GM03348 (cell line): ENCODE measurements around the gene ALPK1.
"Not testable (repeated sequence)": the region's sequence is repeated elsewhere in the genome, so short reads cannot be mapped to it uniquely, and the experiment has no call there.

Experiments
- DNase-seq: peaks from one replicate; pipeline ENCODE4 v3.0.0; 2012; ENCODE audit warnings: low spot score

Gene ALPK1

GRCh38 chr4:112453321-112453720 is 156.2 kb downstream of the ALPK1 start:
- no peak for DNase-seq

GRCh38 chr4:112472318-112472717 is 175.1 kb downstream of the ALPK1 start:
- DNase-seq: no peak

DNA sequence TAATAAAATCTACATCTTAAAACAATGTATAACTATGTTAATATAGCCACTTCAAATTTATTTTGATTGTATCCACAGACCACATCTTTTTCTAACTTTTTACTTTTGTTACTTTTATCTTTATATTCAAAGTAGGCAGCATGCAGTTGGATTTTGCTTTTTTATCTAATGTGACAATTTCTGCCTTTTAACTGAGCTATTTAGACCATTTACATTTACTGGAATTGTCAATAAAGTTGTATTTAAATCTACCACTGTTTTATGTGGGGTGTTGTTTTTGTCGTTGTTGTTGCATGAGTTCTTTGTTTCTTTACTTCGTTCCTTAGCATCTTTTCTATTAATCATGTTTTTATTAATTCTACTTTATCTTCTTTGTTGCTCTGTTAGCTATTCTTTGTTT is 176.8 kb downstream of the ALPK1 start:
- DNase-seq: no peak

GRCh38 chr4:112485930-112486329 is 188.8 kb downstream of the ALPK1 start:
- no peak for DNase-seq

DNA sequence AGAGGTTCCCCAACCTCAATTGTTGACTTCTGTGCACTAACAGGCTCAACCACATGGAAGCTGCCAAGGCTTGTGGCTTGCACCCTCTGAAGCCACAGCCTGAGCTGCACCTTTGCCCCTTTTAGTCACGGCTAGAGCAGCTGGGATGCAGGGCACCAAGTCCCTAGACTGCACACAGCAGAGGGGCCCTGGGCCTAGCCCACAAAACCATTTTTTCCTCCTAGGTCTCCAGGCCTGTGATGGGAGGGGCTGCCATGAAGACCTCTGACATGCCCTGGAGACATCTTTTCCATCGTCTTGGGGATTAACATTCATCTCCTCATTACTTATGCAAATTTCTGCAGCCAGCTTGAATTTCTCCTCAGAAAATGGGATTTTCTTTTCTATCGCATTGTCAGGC is 193.6 kb downstream of the ALPK1 start:
- not testable (repeated sequence) for DNase-seq
